ENCODE results near the gene RRP1. TPM values are rescaled to one million over a fixed set of nuclear protein-coding genes. Genes with fewer than 3 reads are reported as not detected.

RRP1 gene
- total and polyA plus RNA-seq, 10 of the 15 experiments (the other 5 are each of a cell fraction or from before 2014, with no cell fraction given), result 0.34 to 70.8 (median 35.1) TPM

DNA sequence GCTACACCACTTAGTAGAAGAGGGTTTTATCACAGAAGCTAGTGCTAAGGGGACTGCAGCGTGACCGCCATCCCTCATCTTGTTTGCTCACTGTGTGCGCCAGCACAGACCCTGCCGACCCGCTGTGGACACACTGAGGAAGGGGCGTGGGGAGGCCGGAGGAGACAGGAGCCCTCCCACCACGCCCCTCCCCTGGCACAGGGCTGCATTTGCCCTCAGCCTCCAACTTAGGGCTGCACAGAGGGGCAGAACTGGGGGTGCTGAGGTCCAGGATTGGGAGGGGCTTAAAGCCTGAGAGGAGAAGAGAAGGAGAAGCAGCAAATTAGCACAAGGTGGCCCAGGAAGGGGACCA is 37.2 kb downstream of the RRP1 start:
- no peak for TF ChIP-seq TCF12 (IDR thresholded peaks at IDR 0.05; ENCODE audit: low read depth, low read length)
- TF ChIP-seq, protein P1, sequence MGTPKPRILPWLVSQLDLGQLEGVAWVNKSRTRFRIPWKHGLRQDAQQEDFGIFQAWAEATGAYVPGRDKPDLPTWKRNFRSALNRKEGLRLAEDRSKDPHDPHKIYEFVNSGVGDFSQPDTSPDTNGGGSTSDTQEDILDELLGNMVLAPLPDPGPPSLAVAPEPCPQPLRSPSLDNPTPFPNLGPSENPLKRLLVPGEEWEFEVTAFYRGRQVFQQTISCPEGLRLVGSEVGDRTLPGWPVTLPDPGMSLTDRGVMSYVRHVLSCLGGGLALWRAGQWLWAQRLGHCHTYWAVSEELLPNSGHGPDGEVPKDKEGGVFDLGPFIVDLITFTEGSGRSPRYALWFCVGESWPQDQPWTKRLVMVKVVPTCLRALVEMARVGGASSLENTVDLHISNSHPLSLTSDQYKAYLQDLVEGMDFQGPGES (IDR thresholded peaks at IDR 0.05), result no peak
- TF ChIP-seq, protein P2, sequence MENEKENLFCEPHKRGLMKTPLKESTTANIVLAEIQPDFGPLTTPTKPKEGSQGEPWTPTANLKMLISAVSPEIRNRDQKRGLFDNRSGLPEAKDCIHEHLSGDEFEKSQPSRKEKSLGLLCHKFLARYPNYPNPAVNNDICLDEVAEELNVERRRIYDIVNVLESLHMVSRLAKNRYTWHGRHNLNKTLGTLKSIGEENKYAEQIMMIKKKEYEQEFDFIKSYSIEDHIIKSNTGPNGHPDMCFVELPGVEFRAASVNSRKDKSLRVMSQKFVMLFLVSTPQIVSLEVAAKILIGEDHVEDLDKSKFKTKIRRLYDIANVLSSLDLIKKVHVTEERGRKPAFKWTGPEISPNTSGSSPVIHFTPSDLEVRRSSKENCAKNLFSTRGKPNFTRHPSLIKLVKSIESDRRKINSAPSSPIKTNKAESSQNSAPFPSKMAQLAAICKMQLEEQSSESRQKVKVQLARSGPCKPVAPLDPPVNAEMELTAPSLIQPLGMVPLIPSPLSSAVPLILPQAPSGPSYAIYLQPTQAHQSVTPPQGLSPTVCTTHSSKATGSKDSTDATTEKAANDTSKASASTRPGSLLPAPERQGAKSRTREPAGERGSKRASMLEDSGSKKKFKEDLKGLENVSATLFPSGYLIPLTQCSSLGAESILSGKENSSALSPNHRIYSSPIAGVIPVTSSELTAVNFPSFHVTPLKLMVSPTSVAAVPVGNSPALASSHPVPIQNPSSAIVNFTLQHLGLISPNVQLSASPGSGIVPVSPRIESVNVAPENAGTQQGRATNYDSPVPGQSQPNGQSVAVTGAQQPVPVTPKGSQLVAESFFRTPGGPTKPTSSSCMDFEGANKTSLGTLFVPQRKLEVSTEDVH (IDR thresholded peaks at IDR 0.05; ENCODE audit: low read depth, partially characterized antibody), result no peak
- 40% methylated on average over 8 of the region's 8 CpGs for WGBS (ENCODE audit: insufficient coverage, insufficient replicate concordance, low lambda C conversion rate, missing lambda C conversion rate)
- no peaks in the 10 kb centered on the region for H3K36me3 ChIP-seq (ENCODE audit: control insufficient read depth in 2 of 2, insufficient read depth in 2 of 2, low read length in 1 of 2)
- H3K79me2 ChIP-seq (ENCODE audit: control insufficient read depth, insufficient read depth, low read length), result no peaks in the 10 kb centered on the region
- ATAC-seq, result no peak; the same call in 2 of the 3 replicates
- ChIA-PET SMC1A (ENCODE audit: uncharacterized antibody, unreplicated experiment) (interaction anchor here (1.4 kb wide), 1 partner anchor 92 kb away, joined by 5 read pairs; no protein-coding TSS in a partner anchor), RAD21 (ENCODE audit: unreplicated experiment) (no interaction called here), CTCF (no interaction called here), POLR2A (interaction anchor here (1.6 kb wide), 1 partner anchor 10 kb away, joined by 4 read pairs; no protein-coding TSS in a partner anchor)
- BruUV-seq (replicated peaks), result no TSS peak
- no peak overlapping the region for H3K9ac ChIP-seq (ENCODE audit: control insufficient read depth, insufficient read depth, low read length)
- H2AFZ ChIP-seq (ENCODE audit: control insufficient read depth, low read depth, low read length), result no peak overlapping the region
- no peak for FAIRE-seq
- in situ Hi-C loops (cut with MboI) (no loop called here), intact Hi-C loops (cut with micrococcal nuclease; ENCODE audit: unreplicated experiment) (no loop called here)
- no peak for DNase-seq (ENCODE audit: low read depth, low spot score)
- no peaks in the 10 kb centered on the region for H4K20me1 ChIP-seq (ENCODE audit: control insufficient read depth, insufficient read depth)
- no peaks in the 10 kb centered on the region; the same call in 2 of the 3 replicates for H3K9me3 ChIP-seq (replicated peaks; ENCODE audit: control insufficient read depth, insufficient read depth, low read length)
- H3K4me1 ChIP-seq (ENCODE audit: control insufficient read depth, insufficient read depth, low read length), result no peaks in the 10 kb centered on the region
- H3K4me2 ChIP-seq (ENCODE audit: control insufficient read depth, insufficient read depth), result no peak overlapping the region
- no peak overlapping the region for H3K27ac ChIP-seq (ENCODE audit: control insufficient read depth, insufficient read depth)
- peaks cover 1 to 2% of the 10 kb centered on the region in 2 experiments; a peak in 2 of 4 replicates for H3K27me3 ChIP-seq (replicated peaks in 1 of 2; ENCODE audit: control insufficient read depth in 2 of 2, insufficient read depth in 2 of 2, low read length in 1 of 2)
- H3K4me3 ChIP-seq, result no peak overlapping the region

All from GM12878 (cell line).